Stimulated activated CD4-positive, alpha-beta T cell treated with anti-CD3 and anti-CD28 coated beads, Interleukin-1b, Interleukin-23, amount 100 ng/mL, for 24 hours (primary cell): Measurements from ENCODE around the gene CELF4.

Experiments used
- DNase-seq, 4 experiments: peaks; one replicate each; pipeline ENCODE4 v3.0.0-alpha.2; 2020; ENCODE audit warnings: low read depth in 4 of 4, low spot score in 1 of 4

The CELF4 gene

GRCh38 chr18:37244618-37245017, 321.0 kb downstream of the CELF4 start:
- no peak for DNase-seq

- no peak for DNase-seq
These were observed 321.9 kb downstream of the CELF4 start for GRCh38 chr18:37243741-37244140.

- DNase-seq = no peak
These were observed 322.6 kb downstream of the CELF4 start for GRCh38 chr18:37242826-37243560.

- no peak for DNase-seq
These were observed 323.5 kb downstream of the CELF4 start for GRCh38 chr18:37242091-37242490.

- no peak for DNase-seq
These were observed 327.1 kb downstream of the CELF4 start for GRCh38 chr18:37238282-37239108.

GRCh38 chr18:37235583-37235982, 330.0 kb downstream of the CELF4 start:
- DNase-seq = no peak

GRCh38 chr18:37231251-37231650, 334.3 kb downstream of the CELF4 start:
- no peak for DNase-seq

GRCh38 chr18:37230768-37231167, 334.8 kb downstream of the CELF4 start:
- no peak for DNase-seq

GRCh38 chr18:37225279-37225678, 340.3 kb downstream of the CELF4 start:
- no peak for DNase-seq

- DNase-seq = no peak
These were observed 342.6 kb downstream of the CELF4 start for GRCh38 chr18:37222999-37223378.

GRCh38 chr18:37222354-37222998, 343.1 kb downstream of the CELF4 start:
- no peak for DNase-seq

- DNase-seq = no peak
These were observed 346.3 kb downstream of the CELF4 start for GRCh38 chr18:37219257-37219656.

- no peak for DNase-seq
These were observed 347.5 kb downstream of the CELF4 start for GRCh38 chr18:37218022-37218590.

GRCh38 chr18:37210781-37211180, 354.8 kb downstream of the CELF4 start:
- DNase-seq = no peak

GRCh38 chr18:37207343-37207742, 358.3 kb downstream of the CELF4 start:
- no peak for DNase-seq

- no peak for DNase-seq
These were observed 365.9 kb downstream of the CELF4 start for GRCh38 chr18:37199741-37200140.
